Panc1 (cell line): ENCODE results near the gene SLC39A5. TPM values are rescaled to one million over a fixed set of nuclear protein-coding genes. Genes with fewer than 3 reads are reported as not detected.

ENCODE experiments used
- ATAC-seq: fragments of 200-7000 bp; cut with Tn5 transposase; 2 replicates; pipeline ENCODE4 v1.9.1; 2020; ENCODE audit warnings: mild to moderate bottlenecking, moderate library complexity
- BruUV-seq: library from RNA; stranded (reverse); fragments of 400-500 nt; replicated peaks from 2 replicates; lab custom pipeline; 2021; lab: Mats Ljungman, UMichigan
- CTCF ChIA-PET: fragments of 300-600 bp; sonication (Branson Sonifier 250); formaldehyde crosslinking; loops from one replicate; lab custom pipeline; 2022; ENCODE audit warnings: antibody characterized with exemption; lab: Charles Lee
- POLR2A ChIA-PET: fragments of 300-600 bp; sonication (Branson Sonifier 250); formaldehyde crosslinking; loops from one replicate; lab custom pipeline; 2022; ENCODE audit warnings: antibody characterized with exemption; lab: Charles Lee
- DNase-seq: peaks from one replicate; pipeline ENCODE4 v3.0.0-alpha.2; 2010; ENCODE audit warnings: low read depth, low spot score
- H3K27ac ChIP-seq: 2 replicates; pipeline ENCODE4 v1.5.1; 2011; ENCODE audit warnings: mild to moderate bottlenecking, low read length, inconsistent platforms
- H3K27me3 ChIP-seq: fragments of 200-500 bp; sonication (Bioruptor generic); 2 replicates; pipeline ENCODE4 v1.6.0; 2014; ENCODE audit warnings: low read length, inconsistent platforms; ENCODE audit not compliant: control insufficient read depth, insufficient read depth
- H3K36me3 ChIP-seq: fragments of 200-500 bp; sonication (Bioruptor generic); 2 replicates; pipeline ENCODE4 v1.5.1; 2014; ENCODE audit warnings: inconsistent platforms, mild to moderate bottlenecking, low read length, moderate library complexity; ENCODE audit not compliant: control insufficient read depth, insufficient read depth
- H3K4me1 ChIP-seq: 2 replicates; pipeline ENCODE4 v1.5.1; 2011; ENCODE audit warnings: inconsistent platforms, mild to moderate bottlenecking, low read length, moderate library complexity; ENCODE audit not compliant: control insufficient read depth, insufficient read depth
- H3K4me3 ChIP-seq, 2 experiments: 2 replicates each; pipeline ENCODE4 v1.5.1; 2011 to 2012; ENCODE audit warnings: low read depth in 2 of 2, low read length in 2 of 2, mild to moderate bottlenecking in 2 of 2, inconsistent platforms in 1 of 2, moderate library complexity in 1 of 2
- H3K9me3 ChIP-seq: fragments of 200-500 bp; sonication (Bioruptor generic); 2 replicates; pipeline ENCODE4 v1.5.1; 2014; ENCODE audit warnings: low read depth, mild to moderate bottlenecking, inconsistent platforms, low read length, moderate library complexity; ENCODE audit not compliant: control insufficient read depth, insufficient read depth
- CTCF ChIP-seq: fragments of 450-650 bp; IDR thresholded peaks from 2 replicates; pipeline ENCODE4 v1.5.1; 2017; ENCODE audit warnings: mild to moderate bottlenecking
- POLR2AphosphoS5 ChIP-seq: IDR thresholded peaks from 2 replicates; pipeline ENCODE4 v1.6.1; 2012; ENCODE audit warnings: mild to moderate bottlenecking, low read depth, low read length, moderate library complexity
- SIN3A ChIP-seq: IDR thresholded peaks from 2 replicates; pipeline ENCODE4 v1.6.1; 2012; ENCODE audit warnings: low read depth, mild to moderate bottlenecking, low read length, moderate library complexity, borderline replicate concordance; ENCODE audit not compliant: insufficient read depth
- TCF7L2 ChIP-seq: IDR thresholded peaks from 2 replicates; pipeline ENCODE4 v1.6.1; 2011; ENCODE audit warnings: mild to moderate bottlenecking, low read depth, low read length, inconsistent platforms
- in situ Hi-C: cut with HindIII; loops from 2 replicates; pipeline ENCODE4 v1.10.0; 2016; ENCODE audit warnings: low sequenced_read_pairs, low pct_unique_long_range_greater_than_20kb
- intact Hi-C: fragments of 100-400 bp; cut with micrococcal nuclease; formaldehyde crosslinking; loops from one replicate; pipeline ENCODE4 v1.10.0; 2022; ENCODE audit not compliant: unreplicated experiment
- total RNA-seq: library from RNA; stranded (reverse); gene quantifications from one replicate; pipeline ENCODE4 v1.2.1, GENCODE V29; 2021; ENCODE audit not compliant: unreplicated experiment
- TF ChIP-seq, protein P1 (sequence below), 2 experiments: IDR thresholded peaks; 2 replicates each; pipeline ENCODE4 v1.6.1; 2011 to 2012; ENCODE audit warnings: low read depth in 2 of 2, control low read depth in 1 of 2, low read length in 1 of 2, mild to moderate bottlenecking in 1 of 2, moderate library complexity in 1 of 2; ENCODE audit not compliant: insufficient read depth in 1 of 2

The SLC39A5 gene
- total RNA-seq, 1 experiment from 2014 or later: 0.23 TPM

DNA sequence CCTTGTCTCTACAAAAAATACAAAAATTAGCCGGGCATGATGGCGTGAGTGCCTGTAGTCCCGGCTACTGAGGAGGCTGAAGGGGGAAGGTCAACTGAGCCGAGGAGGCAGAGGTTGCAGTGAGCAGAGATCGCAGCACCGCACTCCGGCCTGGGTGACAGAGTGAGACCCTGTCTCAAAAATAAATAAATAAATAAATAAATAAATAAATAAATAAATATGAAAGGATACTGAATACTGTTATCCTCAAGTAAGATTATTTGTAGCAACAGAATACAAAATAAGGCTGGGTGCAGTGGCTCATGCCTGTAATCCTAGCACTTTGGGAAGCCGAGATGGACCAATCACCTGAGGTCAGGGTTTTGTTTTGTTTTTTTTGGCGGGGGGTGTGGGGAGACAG lies 10.0 kb upstream of the SLC39A5 start:
- H3K4me1 ChIP-seq: peaks cover 10% of the 10 kb centered on the region
- ATAC-seq (no peak), DNase-seq (no peak)
- no TSS peak for BruUV-seq
- H3K27ac ChIP-seq: no peak overlapping the region
- in situ Hi-C loops: no loop called here
- H3K4me3 ChIP-seq: no peak overlapping the region
- ChIA-PET CTCF (no interaction called here), POLR2A (no interaction called here)
- no peaks in the 10 kb centered on the region; the same call in 1 of the 2 replicates for H3K36me3 ChIP-seq
- no peaks in the 10 kb centered on the region for H3K27me3 ChIP-seq
- no peaks in the 10 kb centered on the region for H3K9me3 ChIP-seq
- intact Hi-C loops: no loop called here
- no peak for TF ChIP-seq SIN3A
- TF ChIP-seq, protein P1, sequence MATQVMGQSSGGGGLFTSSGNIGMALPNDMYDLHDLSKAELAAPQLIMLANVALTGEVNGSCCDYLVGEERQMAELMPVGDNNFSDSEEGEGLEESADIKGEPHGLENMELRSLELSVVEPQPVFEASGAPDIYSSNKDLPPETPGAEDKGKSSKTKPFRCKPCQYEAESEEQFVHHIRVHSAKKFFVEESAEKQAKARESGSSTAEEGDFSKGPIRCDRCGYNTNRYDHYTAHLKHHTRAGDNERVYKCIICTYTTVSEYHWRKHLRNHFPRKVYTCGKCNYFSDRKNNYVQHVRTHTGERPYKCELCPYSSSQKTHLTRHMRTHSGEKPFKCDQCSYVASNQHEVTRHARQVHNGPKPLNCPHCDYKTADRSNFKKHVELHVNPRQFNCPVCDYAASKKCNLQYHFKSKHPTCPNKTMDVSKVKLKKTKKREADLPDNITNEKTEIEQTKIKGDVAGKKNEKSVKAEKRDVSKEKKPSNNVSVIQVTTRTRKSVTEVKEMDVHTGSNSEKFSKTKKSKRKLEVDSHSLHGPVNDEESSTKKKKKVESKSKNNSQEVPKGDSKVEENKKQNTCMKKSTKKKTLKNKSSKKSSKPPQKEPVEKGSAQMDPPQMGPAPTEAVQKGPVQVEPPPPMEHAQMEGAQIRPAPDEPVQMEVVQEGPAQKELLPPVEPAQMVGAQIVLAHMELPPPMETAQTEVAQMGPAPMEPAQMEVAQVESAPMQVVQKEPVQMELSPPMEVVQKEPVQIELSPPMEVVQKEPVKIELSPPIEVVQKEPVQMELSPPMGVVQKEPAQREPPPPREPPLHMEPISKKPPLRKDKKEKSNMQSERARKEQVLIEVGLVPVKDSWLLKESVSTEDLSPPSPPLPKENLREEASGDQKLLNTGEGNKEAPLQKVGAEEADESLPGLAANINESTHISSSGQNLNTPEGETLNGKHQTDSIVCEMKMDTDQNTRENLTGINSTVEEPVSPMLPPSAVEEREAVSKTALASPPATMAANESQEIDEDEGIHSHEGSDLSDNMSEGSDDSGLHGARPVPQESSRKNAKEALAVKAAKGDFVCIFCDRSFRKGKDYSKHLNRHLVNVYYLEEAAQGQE (IDR thresholded peaks at IDR 0.05; ENCODE audit: insufficient read depth in 1 of 2, low read depth in 2 of 2, low read length in 1 of 2): no peak
- TF ChIP-seq POLR2AphosphoS5: no peak
- no peak for TF ChIP-seq TCF7L2
- TF ChIP-seq CTCF: no peak

GRCh38 chr12:56220611-56221231 lies 9.1 kb upstream of the SLC39A5 start:
- no TSS peak for BruUV-seq
- Histone ChIP-seq H3K4me1 (peaks cover 16% of the 10 kb centered on the region), H3K27me3 (no peaks in the 10 kb centered on the region), H3K4me3 (peak overlapping the region; percentile 74 to 86), H3K27ac (peak overlapping the region; percentile 94), H3K36me3 (no peaks in the 10 kb centered on the region; the same call in 1 of the 2 replicates), H3K9me3 (no peaks in the 10 kb centered on the region)
- ATAC-seq (no peak), DNase-seq (no peak)
- ChIA-PET POLR2A (no interaction called here), CTCF (interaction anchor here (0.6 to 2.3 kb wide), 2 partner anchors 31 to 95 kb away, joined by 3 to 41 read pairs; partner anchors contain the start of gene SMARCC2)
- TF ChIP-seq TCF7L2: no peak
- no peak for TF ChIP-seq CTCF
- no peak for TF ChIP-seq SIN3A
- no peak for TF ChIP-seq POLR2AphosphoS5
- intact Hi-C loops: no loop called here
- in situ Hi-C loops: no loop called here
